SU-DHL-6 (cell line): ENCODE measurements around the gene CLASP1.

Experiments used
- H2AFZ ChIP-seq: fragments of 200-600 bp; sonication (generic); 2 replicates; pipeline ENCODE4 v1.6.1; 2014; ENCODE audit warnings: low read depth, mild to moderate bottlenecking, moderate library complexity, mixed read lengths, antibody characterized with exemption, low read length; ENCODE audit not compliant: severe bottlenecking
- H3F3A ChIP-seq: fragments of 200-600 bp; shearing (Covaris generic); 2 replicates; pipeline ENCODE4 v1.6.0; 2016; ENCODE audit warnings: antibody characterized with exemption, mild to moderate bottlenecking; ENCODE audit not compliant: insufficient read depth
- H3K27ac ChIP-seq: fragments of 200-600 bp; sonication (generic); 2 replicates; pipeline ENCODE4 v1.5.1; 2016; ENCODE audit warnings: low read depth, mild to moderate bottlenecking, low read length, moderate library complexity, mixed read lengths
- H3K27me3 ChIP-seq: fragments of 200-600 bp; sonication (generic), shearing (Covaris generic); 2 replicates; pipeline ENCODE4 v1.6.0; 2014; ENCODE audit warnings: mild to moderate bottlenecking, low read length
- H3K36me3 ChIP-seq: fragments of 200-600 bp; sonication (generic); 2 replicates; pipeline ENCODE4 v1.6.1; 2014; ENCODE audit warnings: mild to moderate bottlenecking, low read length, mixed read lengths
- H3K4me2 ChIP-seq: fragments of 300-600, 200-600 bp; shearing (Covaris generic), sonication (generic); 2 replicates; pipeline ENCODE4 v1.6.0; 2014; ENCODE audit warnings: low read length, low read depth, mild to moderate bottlenecking; ENCODE audit not compliant: poor library complexity, severe bottlenecking
- H3K4me3 ChIP-seq: fragments of 200-600 bp; sonication (generic); 2 replicates; pipeline ENCODE4 v1.5.1; 2014; ENCODE audit warnings: antibody characterized with exemption, low read length, mild to moderate bottlenecking, mixed read lengths; ENCODE audit not compliant: insufficient read depth, poor library complexity, severe bottlenecking
- H3K79me2 ChIP-seq: fragments of 200-600 bp; sonication (generic); 2 replicates; pipeline ENCODE4 v1.6.1; 2014; ENCODE audit warnings: mild to moderate bottlenecking, low read length, moderate library complexity; ENCODE audit not compliant: insufficient read depth
- H3K9ac ChIP-seq: fragments of 200-600 bp; sonication (generic); 2 replicates; pipeline ENCODE4 v1.7.0; 2014; ENCODE audit warnings: mild to moderate bottlenecking, low read length
- H3K9me2 ChIP-seq: fragments of 200-600 bp; sonication (generic); replicated peaks from 2 replicates; pipeline ENCODE4 v1.6.1; 2014; ENCODE audit warnings: low read length; ENCODE audit not compliant: insufficient read depth
- H3K9me3 ChIP-seq: fragments of 200-600 bp; sonication (generic); 2 replicates; pipeline ENCODE4 v1.6.1; 2014; ENCODE audit warnings: low read length, mixed read lengths; ENCODE audit not compliant: insufficient read depth
- H4K20me1 ChIP-seq: fragments of 200-600 bp; sonication (generic); 2 replicates; pipeline ENCODE4 v1.6.1; 2014; ENCODE audit warnings: low read depth, mild to moderate bottlenecking, antibody characterized with exemption, low read length, moderate library complexity, mixed read lengths
- CTCF ChIP-seq: fragments of 200-600 bp; sonication (generic); IDR thresholded peaks from one replicate; pipeline ENCODE4 v1.5.1; 2017; ENCODE audit warnings: antibody characterized with exemption, mild to moderate bottlenecking, low read length, moderate library complexity; ENCODE audit not compliant: insufficient read depth, poor library complexity, severe bottlenecking
- EZH2phosphoT487 ChIP-seq: fragments of 200-600 bp; sonication (generic), shearing (Covaris generic); conservative IDR thresholded peaks from 2 replicates; pipeline ENCODE4 v1.6.1; 2018; ENCODE audit warnings: mild to moderate bottlenecking, antibody characterized with exemption, low read length, moderate library complexity, mixed read lengths

CLASP1 gene

GRCh38 chr2:121690095-121690494 lies 40.8 kb upstream of the CLASP1 start:
- no peaks in the 10 kb centered on the region for H3K9me3 ChIP-seq
- no peak overlapping the region for H3K9ac ChIP-seq
- no peak overlapping the region for H3K4me3 ChIP-seq
- H2AFZ ChIP-seq = no peak overlapping the region
- no peak overlapping the region for H3K27ac ChIP-seq
- no peaks in the 10 kb centered on the region for H4K20me1 ChIP-seq
- no peak for TF ChIP-seq CTCF
- no peaks in the 10 kb centered on the region for H3K9me2 ChIP-seq
- no peak overlapping the region for H3K4me2 ChIP-seq
- H3K36me3 ChIP-seq = no peaks in the 10 kb centered on the region
- no peaks in the 10 kb centered on the region for H3F3A ChIP-seq
- H3K79me2 ChIP-seq = no peaks in the 10 kb centered on the region
- H3K27me3 ChIP-seq = no peaks in the 10 kb centered on the region

GRCh38 chr2:121689356-121689755 lies 40.1 kb upstream of the CLASP1 start:
- no peak overlapping the region for H3K27ac ChIP-seq
- no peaks in the 10 kb centered on the region for H3F3A ChIP-seq
- H3K36me3 ChIP-seq = no peaks in the 10 kb centered on the region
- no peak overlapping the region for H3K9ac ChIP-seq
- H3K4me3 ChIP-seq = no peak overlapping the region
- TF ChIP-seq EZH2phosphoT487 (no peak), CTCF (no peak)
- H3K27me3 ChIP-seq = no peaks in the 10 kb centered on the region
- H2AFZ ChIP-seq = no peak overlapping the region
- no peaks in the 10 kb centered on the region for H3K79me2 ChIP-seq
- no peaks in the 10 kb centered on the region for H3K9me2 ChIP-seq
- no peak overlapping the region for H3K4me2 ChIP-seq
- no peaks in the 10 kb centered on the region for H4K20me1 ChIP-seq
- no peaks in the 10 kb centered on the region for H3K9me3 ChIP-seq

GRCh38 chr2:121688820-121689219 lies 39.6 kb upstream of the CLASP1 start:
- no peak overlapping the region for H2AFZ ChIP-seq
- no peaks in the 10 kb centered on the region for H3K9me2 ChIP-seq
- no peaks in the 10 kb centered on the region for H3K27me3 ChIP-seq

More at GRCh38 chr2:121688820-121689219, 39.6 kb upstream of the CLASP1 start:
- H3F3A ChIP-seq = no peaks in the 10 kb centered on the region
- no peak for TF ChIP-seq CTCF
- TF ChIP-seq EZH2phosphoT487 = no peak
- no peaks in the 10 kb centered on the region for H3K36me3 ChIP-seq
- H3K79me2 ChIP-seq = no peaks in the 10 kb centered on the region
- no peak overlapping the region for H3K4me3 ChIP-seq
- no peak overlapping the region for H3K4me2 ChIP-seq
- H3K9me3 ChIP-seq = no peaks in the 10 kb centered on the region; the same call in 1 of the 2 replicates
- H3K9ac ChIP-seq = no peak overlapping the region
- H3K27ac ChIP-seq = no peak overlapping the region
- no peaks in the 10 kb centered on the region for H4K20me1 ChIP-seq
